CD8-positive, alpha-beta memory T cell (primary cell): ENCODE data around the gene COPZ1. TPM values are rescaled to one million over a fixed set of nuclear protein-coding genes. Genes with fewer than 3 reads are reported as not detected.

Source experiments
- CTCF ChIA-PET: fragments of 350-600 bp; sonication (Branson Sonifier 250); formaldehyde crosslinking; loops from one replicate; lab custom pipeline; 2021; ENCODE audit warnings: antibody characterized with exemption; lab: Charles Lee
- POLR2A ChIA-PET: fragments of 350-600 bp; sonication (Branson Sonifier 250); formaldehyde crosslinking; loops from one replicate; lab custom pipeline; 2021; ENCODE audit warnings: antibody characterized with exemption; lab: Charles Lee
- DNase-seq, 5 donors: peaks; one replicate each; pipeline versions ENCODE4 v3.0.0 to v3.0.0-alpha.2; 2020 to 2022; ENCODE audit warnings: mixed read lengths in 1 of 5
- H3K27ac ChIP-seq: one replicate; pipeline ENCODE4 v1.7.0; 2013; ENCODE audit warnings: low read depth, mild to moderate bottlenecking, low read length, moderate library complexity
- H3K27me3 ChIP-seq: 2 replicates; pipeline ENCODE4 v1.7.0; 2013; ENCODE audit warnings: low read length, mild to moderate bottlenecking; ENCODE audit not compliant: insufficient read depth, poor library complexity, severe bottlenecking
- H3K36me3 ChIP-seq: 2 replicates; pipeline ENCODE4 v1.7.0; 2013; ENCODE audit warnings: mild to moderate bottlenecking, low read length, moderate library complexity; ENCODE audit not compliant: insufficient read depth
- H3K4me1 ChIP-seq: 2 replicates; pipeline ENCODE4 v1.7.0; 2013; ENCODE audit warnings: mild to moderate bottlenecking, low read length, moderate library complexity; ENCODE audit not compliant: insufficient read depth
- H3K4me3 ChIP-seq: 2 replicates; pipeline ENCODE4 v1.7.0; 2013; ENCODE audit warnings: mild to moderate bottlenecking, low read length
- H3K9me3 ChIP-seq: 2 replicates; pipeline ENCODE4 v1.7.0; 2013; ENCODE audit warnings: mild to moderate bottlenecking, low read length
- H3K27ac Mint-ChIP-seq, 8 donors: one replicate each; pipeline ENCODE4 v1.8.0; 2020 to 2021; ENCODE audit warnings: mixed read lengths in 8 of 8, mild to moderate bottlenecking in 6 of 8, inconsistent platforms in 3 of 8, moderate library complexity in 3 of 8
- H3K27me3 Mint-ChIP-seq, 2 donors: one replicate each; pipeline ENCODE4 v1.8.0; 2020 to 2021; ENCODE audit warnings: mixed read lengths in 2 of 2, mild to moderate bottlenecking in 1 of 2, moderate library complexity in 1 of 2
- H3K36me3 Mint-ChIP-seq, 3 donors: one replicate each; pipeline ENCODE4 v1.8.0; 2020 to 2021; ENCODE audit warnings: mixed read lengths in 3 of 3, inconsistent platforms in 1 of 3, mild to moderate bottlenecking in 1 of 3
- H3K4me1 Mint-ChIP-seq, 3 donors: one replicate each; pipeline ENCODE4 v1.8.0; 2020 to 2021; ENCODE audit warnings: mixed read lengths in 3 of 3, inconsistent platforms in 1 of 3, mild to moderate bottlenecking in 1 of 3
- H3K4me3 Mint-ChIP-seq, 7 donors: one replicate each; pipeline ENCODE4 v1.8.0; 2020 to 2021; ENCODE audit warnings: mixed read lengths in 7 of 7, mild to moderate bottlenecking in 6 of 7, moderate library complexity in 4 of 7, inconsistent platforms in 2 of 7
- H3K9me3 Mint-ChIP-seq, 5 donors: one replicate each; pipeline ENCODE4 v1.8.0; 2020 to 2022; ENCODE audit warnings: mixed read lengths in 5 of 5, mild to moderate bottlenecking in 3 of 5, moderate library complexity in 2 of 5, inconsistent platforms in 1 of 5
- polyA plus RNA-seq: library from polyadenylated mRNA; unstranded; fragments of 300-500 nt; fragmentation: Illumina TruSeq; gene quantifications from one replicate; pipeline ENCODE4 v1.2.3, GENCODE V29; 2021
- total RNA-seq, 2 experiments: library from RNA; stranded (reverse); gene quantifications; one replicate each; pipeline ENCODE4 v1.2.3, GENCODE V29; 2021

The COPZ1 gene
- total and polyA plus RNA-seq, 3 experiments from 2014 or later, result 112 to 158 (median 115) TPM

- Mint-ChIP-seq H3K4me1 (peaks cover 21 to 35% (median 32%) of the 10 kb centered on the region in 3 donors), H3K27ac (peak within 1 kb of the TSS; percentile 2 to 86 (median 33)), H3K27me3 (peaks cover 0 to 2% of the 10 kb centered on the region in 2 donors), H3K9me3 (no peaks in the 10 kb centered on the region), H3K36me3 (no peaks in the 10 kb centered on the region), H3K4me3 (peak within 1 kb of the TSS in 6 of 7 donors; percentile 1 to 61 (median 10))
- POLR2A ChIA-PET, result no interaction called here
- no peak for DNase-seq
- Histone ChIP-seq H3K9me3 (no peaks in the 10 kb centered on the region), H3K4me3 (no peak within 1 kb of the TSS), H3K36me3 (no peaks in the 10 kb centered on the region), H3K27me3 (no peaks in the 10 kb centered on the region), H3K27ac (no peak within 1 kb of the TSS), H3K4me1 (peaks cover 32% of the 10 kb centered on the region)
- CTCF ChIA-PET, result no interaction called here
Measured at GRCh38 chr12:54364413-54364812, 39.5 kb downstream of the COPZ1 start, which contains the start of gene GPR84. GPR84 (minus strand) TSS chr12:54364486; CDS start chr12:54363851, 635 bp downstream.

DNA sequence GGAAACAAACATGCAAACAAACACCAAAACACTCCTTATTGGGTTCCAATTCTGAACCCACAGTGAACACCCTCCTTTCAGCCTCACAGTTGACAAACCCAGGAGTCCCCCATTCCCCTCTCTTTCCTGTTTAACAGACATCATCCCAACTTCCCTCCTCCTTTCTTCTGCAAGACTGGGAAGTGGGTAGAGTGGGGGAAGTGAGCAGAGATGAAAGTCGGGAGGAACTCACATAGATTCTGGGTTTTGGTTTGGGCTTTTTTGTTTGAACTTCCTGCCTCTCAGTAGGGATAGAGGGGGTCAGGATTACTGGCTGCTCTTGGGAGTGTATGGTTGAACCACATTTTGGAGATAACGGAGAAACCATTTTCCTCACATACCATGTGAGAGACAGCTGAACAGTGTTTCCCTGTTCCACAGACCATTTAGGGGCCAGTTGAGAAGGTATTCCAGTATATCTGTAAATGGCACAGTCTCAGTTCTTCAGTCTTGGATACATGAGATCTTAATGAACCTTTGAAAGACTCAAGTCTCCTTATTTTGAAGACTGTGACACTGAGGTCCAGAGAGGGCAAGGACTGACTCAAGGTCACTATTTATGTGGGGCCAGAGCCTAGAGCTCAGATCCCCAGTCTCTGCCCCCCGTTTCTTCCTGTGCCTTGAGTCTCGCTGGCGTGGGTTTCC, 43.2 kb downstream of the COPZ1 start:
- Histone ChIP-seq H3K4me1 (peaks cover 25% of the 10 kb centered on the region), H3K27ac (no peak overlapping the region), H3K27me3 (no peaks in the 10 kb centered on the region), H3K4me3 (peak overlapping the region; percentile 56), H3K36me3 (no peaks in the 10 kb centered on the region), H3K9me3 (no peaks in the 10 kb centered on the region)
- POLR2A ChIA-PET, result interaction anchor here (0.6 to 1.0 kb wide), 2 partner anchors 11 to 117 kb away, joined by 3 to 4 read pairs; no protein-coding TSS in a partner anchor
- Mint-ChIP-seq H3K27ac (peak overlapping the region in 7 of 8 donors; percentile 24 to 86 (median 62)), H3K36me3 (peaks cover 0 to 1% (median 0%) of the 10 kb centered on the region in 3 donors), H3K4me1 (peaks cover 23 to 41% (median 30%) of the 10 kb centered on the region in 3 donors), H3K4me3 (peak overlapping the region in 6 of 7 donors; percentile 34 to 77 (median 67)), H3K9me3 (no peaks in the 10 kb centered on the region), H3K27me3 (peaks cover 0 to 2% of the 10 kb centered on the region in 2 donors)
- no peak for DNase-seq
- CTCF ChIA-PET, result interaction anchor here (0.6 to 3.4 kb wide), 38 partner anchors 9 to 161 kb away, joined by 3 to 21 read pairs (median 5); partner anchors contain the start of gene COPZ1

DNA sequence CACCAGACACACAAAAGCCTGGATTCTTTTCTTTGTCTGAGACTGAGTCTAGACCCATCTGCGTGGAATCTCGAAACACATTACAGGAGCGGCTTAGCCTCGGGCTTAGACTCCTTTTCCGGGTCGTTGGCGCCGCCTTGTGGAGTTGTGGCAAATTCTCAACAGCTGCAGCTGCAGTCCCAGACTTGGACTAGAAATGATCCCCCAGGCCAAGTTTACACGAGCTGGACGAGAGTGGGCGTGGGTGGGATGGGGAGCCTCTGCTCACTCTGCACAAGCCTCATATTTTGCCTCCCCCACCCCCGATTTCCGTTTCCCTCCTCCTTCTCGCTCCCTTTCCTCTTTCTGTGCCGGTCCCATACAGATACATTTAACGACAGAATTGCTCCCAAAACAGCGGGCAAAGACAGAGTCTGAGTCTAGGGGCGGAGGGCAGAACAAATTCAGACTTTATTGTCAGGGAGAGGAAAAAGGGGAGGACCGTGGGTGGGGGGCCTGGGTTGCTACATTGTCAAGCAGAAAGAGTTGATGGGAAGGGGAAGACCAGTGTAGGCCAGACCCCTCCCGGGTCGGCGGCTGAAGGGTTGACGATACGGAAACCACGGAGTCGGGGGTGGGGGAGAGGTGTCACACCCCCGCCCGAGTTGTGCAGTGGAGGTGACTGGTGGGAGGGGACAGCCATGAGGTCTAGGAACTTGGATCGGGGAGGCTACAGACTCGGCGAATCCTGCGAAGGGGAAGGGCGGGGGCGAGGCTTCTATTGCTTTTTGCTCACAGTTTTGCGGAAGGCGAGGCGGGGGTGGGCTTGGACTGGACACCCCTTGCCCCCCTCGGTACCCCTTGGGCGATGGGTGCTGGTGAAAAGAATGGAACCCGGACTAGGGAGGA, 44.0 kb downstream of the COPZ1 start:
- peak; percentile 75 to 91 (median 80) for DNase-seq
- no peak overlapping the region for H3K27ac ChIP-seq
- H3K36me3 Mint-ChIP-seq, result peaks cover 0 to 1% (median 0%) of the 10 kb centered on the region in 3 donors

GRCh38 chr12:54369597-54370131, 44.7 kb downstream of the COPZ1 start:
- peaks cover 0 to 2% of the 10 kb centered on the region in 2 donors for H3K27me3 Mint-ChIP-seq
- no peaks in the 10 kb centered on the region for H3K9me3 Mint-ChIP-seq
- Histone ChIP-seq H3K36me3 (no peaks in the 10 kb centered on the region), H3K4me3 (no peak overlapping the region), H3K27me3 (no peaks in the 10 kb centered on the region), H3K27ac (no peak overlapping the region), H3K9me3 (no peaks in the 10 kb centered on the region), H3K4me1 (peaks cover 13% of the 10 kb centered on the region)
- H3K4me1 Mint-ChIP-seq, result peaks cover 16 to 27% (median 21%) of the 10 kb centered on the region in 3 donors
- POLR2A ChIA-PET, result interaction anchor here (1.3 kb wide), 1 partner anchor 153 kb away, joined by 3 read pairs; no protein-coding TSS in a partner anchor
- H3K36me3 Mint-ChIP-seq, result peaks cover 0 to 1% (median 0%) of the 10 kb centered on the region in 3 donors
- no peak for DNase-seq
- H3K4me3 Mint-ChIP-seq, result peak overlapping the region in 6 of 7 donors; percentile 18 to 72 (median 58)
- peak overlapping the region in 1 of 8 donors; percentile 86 for H3K27ac Mint-ChIP-seq
- CTCF ChIA-PET, result interaction anchor here (2.7 kb wide), 1 partner anchor 118 kb away, joined by 11 read pairs; no protein-coding TSS in a partner anchor

More for the DNA sequence above, 44.0 kb downstream of the COPZ1 start:
- no peaks in the 10 kb centered on the region for H3K9me3 Mint-ChIP-seq
- peaks cover 20% of the 10 kb centered on the region for H3K4me1 ChIP-seq
- H3K36me3 ChIP-seq, result no peaks in the 10 kb centered on the region
- no peaks in the 10 kb centered on the region for H3K27me3 ChIP-seq
- peak overlapping the region; percentile 34 to 77 (median 62) for H3K4me3 Mint-ChIP-seq
- peak overlapping the region; percentile 56 for H3K4me3 ChIP-seq
- H3K27ac Mint-ChIP-seq, result peak overlapping the region in 7 of 8 donors; percentile 10 to 86 (median 62)
- CTCF ChIA-PET, result interaction anchor here (0.6 to 3.4 kb wide), 39 partner anchors 9 to 161 kb away, joined by 3 to 21 read pairs (median 5); partner anchors contain the start of gene COPZ1
- H3K9me3 ChIP-seq, result no peaks in the 10 kb centered on the region
- H3K4me1 Mint-ChIP-seq, result peaks cover 22 to 34% (median 28%) of the 10 kb centered on the region in 3 donors
- peaks cover 0 to 2% of the 10 kb centered on the region in 2 donors for H3K27me3 Mint-ChIP-seq
- POLR2A ChIA-PET, result interaction anchor here (0.6 to 1.0 kb wide), 2 partner anchors 10 to 118 kb away, joined by 3 to 4 read pairs; no protein-coding TSS in a partner anchor

DNA sequence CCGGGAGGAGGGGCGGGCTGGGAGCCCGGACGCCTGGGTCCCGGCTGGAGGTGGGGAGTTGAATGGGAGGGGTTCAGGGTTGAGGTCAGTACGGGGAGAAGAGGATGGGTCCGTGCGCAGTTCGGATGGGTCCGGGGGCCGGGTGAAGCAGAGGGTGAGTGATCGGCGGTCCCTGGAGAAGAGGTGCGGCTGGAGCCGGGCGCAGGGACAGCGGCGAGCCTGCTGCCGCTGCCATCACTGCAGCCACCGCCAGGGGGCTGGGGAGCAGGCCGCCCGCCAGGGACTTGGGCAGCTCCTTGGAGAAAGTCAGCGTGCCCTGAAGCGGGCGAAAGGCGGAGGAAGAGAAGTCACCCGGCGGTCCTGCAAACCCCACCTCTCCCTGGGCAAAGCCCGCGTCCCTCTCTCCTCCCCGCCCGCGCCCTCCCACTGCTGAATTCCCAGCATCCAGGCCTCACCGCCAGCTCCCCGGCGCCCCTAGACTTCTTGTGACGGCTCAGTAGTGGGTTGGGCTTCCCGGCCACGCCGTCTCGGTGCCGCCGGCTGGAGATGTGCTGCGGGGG, 45.3 kb downstream of the COPZ1 start:
- Mint-ChIP-seq H3K36me3 (peaks cover 0 to 1% (median 0%) of the 10 kb centered on the region in 3 donors), H3K27me3 (peaks cover 0 to 2% of the 10 kb centered on the region in 2 donors), H3K4me3 (peak overlapping the region in 1 of 7 donors; percentile 73), H3K27ac (no peak overlapping the region), H3K9me3 (no peaks in the 10 kb centered on the region), H3K4me1 (peaks cover 16 to 25% (median 19%) of the 10 kb centered on the region in 3 donors)
- Histone ChIP-seq H3K4me1 (peaks cover 11% of the 10 kb centered on the region), H3K27ac (no peak overlapping the region), H3K27me3 (no peaks in the 10 kb centered on the region), H3K36me3 (no peaks in the 10 kb centered on the region), H3K9me3 (no peaks in the 10 kb centered on the region), H3K4me3 (no peak overlapping the region)
- ChIA-PET CTCF (interaction anchor here (1.0 to 2.7 kb wide), 11 partner anchors 9 to 156 kb away, joined by 3 to 14 read pairs (median 3); partner anchors contain the start of gene NCKAP1L), POLR2A (interaction anchor here (1.3 kb wide), 1 partner anchor 154 kb away, joined by 3 read pairs; no protein-coding TSS in a partner anchor)
- DNase-seq, result peak in 1 of 5 donors; percentile 21

- ChIA-PET CTCF (interaction anchor here (0.9 to 2.7 kb wide), 9 partner anchors 8 to 157 kb away, joined by 3 to 14 read pairs (median 6); partner anchors contain the start of gene NCKAP1L), POLR2A (no interaction called here)
- H3K4me3 ChIP-seq, result no peak overlapping the region
- H3K4me1 ChIP-seq, result peaks cover 11% of the 10 kb centered on the region
- Mint-ChIP-seq H3K9me3 (no peaks in the 10 kb centered on the region), H3K4me1 (peaks cover 16 to 25% (median 19%) of the 10 kb centered on the region in 3 donors), H3K36me3 (peaks cover 0 to 1% (median 0%) of the 10 kb centered on the region in 3 donors), H3K27me3 (peaks cover 0 to 2% of the 10 kb centered on the region in 2 donors), H3K4me3 (no peak overlapping the region), H3K27ac (peak overlapping the region in 3 of 8 donors; percentile 13 to 83 (median 64))
- no peaks in the 10 kb centered on the region for H3K27me3 ChIP-seq
- no peaks in the 10 kb centered on the region for H3K36me3 ChIP-seq
- H3K27ac ChIP-seq, result no peak overlapping the region
- H3K9me3 ChIP-seq, result no peaks in the 10 kb centered on the region
- no peak for DNase-seq
Measured at GRCh38 chr12:54371328-54372112, 46.6 kb downstream of the COPZ1 start.
